Parathyroid adenoma (tissue), 2 donors: ENCODE results near the gene CTXN2.

Experiments
- H2AFZ ChIP-seq: fragments of 300-600 bp; sonication (generic); one replicate; pipeline ENCODE4 v1.7.0; 2017; ENCODE audit warnings: antibody characterized with exemption, mild to moderate bottlenecking
- H3K27ac ChIP-seq: fragments of 300-600 bp; sonication (generic); one replicate; pipeline ENCODE4 v1.7.0; 2017
- H3K27me3 ChIP-seq: fragments of 300-600 bp; sonication (generic); one replicate; pipeline ENCODE4 v1.7.0; 2017; ENCODE audit warnings: low read length; ENCODE audit not compliant: control insufficient read depth, insufficient read depth
- H3K36me3 ChIP-seq: fragments of 300-600 bp; sonication (generic); one replicate; pipeline ENCODE4 v1.7.0; 2017; ENCODE audit warnings: low read length; ENCODE audit not compliant: control insufficient read depth, insufficient read depth
- H3K4me1 ChIP-seq: fragments of 300-600 bp; sonication (generic); one replicate; pipeline ENCODE4 v1.7.0; 2017; ENCODE audit warnings: control low read depth
- H3K4me2 ChIP-seq: fragments of 300-600 bp; sonication (generic); one replicate; pipeline ENCODE4 v1.7.0; 2017; ENCODE audit warnings: low read length
- H3K4me3 ChIP-seq: fragments of 300-600 bp; sonication (generic); one replicate; pipeline ENCODE4 v1.7.0; 2017; ENCODE audit warnings: low read depth, low read length
- H3K79me2 ChIP-seq: fragments of 300-600 bp; sonication (generic); one replicate; pipeline ENCODE4 v1.7.0; 2017; ENCODE audit warnings: control low read depth
- H3K9ac ChIP-seq: fragments of 300-600 bp; sonication (generic); one replicate; pipeline ENCODE4 v1.7.0; 2017; ENCODE audit warnings: mild to moderate bottlenecking
- H3K9me3 ChIP-seq: fragments of 300-600 bp; sonication (generic); one replicate; pipeline ENCODE4 v1.7.0; 2017; ENCODE audit warnings: low read length; ENCODE audit not compliant: control insufficient read depth
- CTCF ChIP-seq: fragments of 300-600 bp; sonication (generic); IDR thresholded peaks from one replicate; pipeline ENCODE4 v1.7.0; 2017; ENCODE audit warnings: antibody characterized with exemption, mild to moderate bottlenecking
- donor health status: primary hyperparathyroidism.

The CTXN2 gene

DNA sequence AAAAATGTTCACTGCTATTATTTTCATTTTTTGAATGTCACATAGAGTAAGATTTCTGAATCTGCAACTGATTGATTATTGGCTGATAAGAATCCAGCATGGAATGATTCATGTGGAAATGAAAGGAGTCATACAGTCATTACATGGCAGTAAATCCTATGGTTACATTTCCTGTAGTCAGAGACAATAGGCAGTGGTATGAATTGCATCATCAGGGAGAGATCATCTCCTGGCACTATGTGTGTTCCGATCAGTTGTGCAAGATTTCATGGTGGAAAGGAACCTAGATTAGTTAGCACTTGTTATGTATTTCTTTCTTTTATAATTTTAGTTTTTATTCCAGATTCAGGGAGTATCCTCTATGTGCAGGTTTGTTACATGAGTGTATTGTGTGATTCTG lies 53.5 kb downstream of the CTXN2 start:
- TF ChIP-seq CTCF, result no peak
- no peak overlapping the region for H3K4me2 ChIP-seq

GRCh38 chr15:48248414-48248813 lies 56.9 kb downstream of the CTXN2 start:
- Histone ChIP-seq H3K79me2 (no peaks in the 10 kb centered on the region), H2AFZ (no peak overlapping the region), H3K27ac (no peak overlapping the region), H3K27me3 (no peaks in the 10 kb centered on the region), H3K36me3 (no peaks in the 10 kb centered on the region), H3K4me3 (no peak overlapping the region), H3K4me2 (no peak overlapping the region), H3K9me3 (no peaks in the 10 kb centered on the region), H3K4me1 (no peaks in the 10 kb centered on the region), H3K9ac (no peak overlapping the region)
- TF ChIP-seq CTCF, result no peak

More for the DNA sequence above, 53.5 kb downstream of the CTXN2 start:
- H3K27ac ChIP-seq, result no peak overlapping the region
- H3K9ac ChIP-seq, result no peak overlapping the region
- no peak overlapping the region for H2AFZ ChIP-seq
- H3K36me3 ChIP-seq, result no peaks in the 10 kb centered on the region
- no peaks in the 10 kb centered on the region for H3K79me2 ChIP-seq
- H3K4me1 ChIP-seq, result no peaks in the 10 kb centered on the region
- no peaks in the 10 kb centered on the region for H3K9me3 ChIP-seq
- no peak overlapping the region for H3K4me3 ChIP-seq
- H3K27me3 ChIP-seq, result no peaks in the 10 kb centered on the region

GRCh38 chr15:48250640-48251076 lies 59.2 kb downstream of the CTXN2 start:
- H3K79me2 ChIP-seq, result no peaks in the 10 kb centered on the region
- H3K9ac ChIP-seq, result no peak overlapping the region
- H3K9me3 ChIP-seq, result no peaks in the 10 kb centered on the region
- no peak overlapping the region for H3K27ac ChIP-seq
- no peaks in the 10 kb centered on the region for H3K36me3 ChIP-seq
- H3K4me3 ChIP-seq, result no peak overlapping the region
- no peaks in the 10 kb centered on the region for H3K4me1 ChIP-seq
- peak; percentile 37 for TF ChIP-seq CTCF
- no peaks in the 10 kb centered on the region for H3K27me3 ChIP-seq
- no peak overlapping the region for H2AFZ ChIP-seq
- H3K4me2 ChIP-seq, result no peak overlapping the region

DNA sequence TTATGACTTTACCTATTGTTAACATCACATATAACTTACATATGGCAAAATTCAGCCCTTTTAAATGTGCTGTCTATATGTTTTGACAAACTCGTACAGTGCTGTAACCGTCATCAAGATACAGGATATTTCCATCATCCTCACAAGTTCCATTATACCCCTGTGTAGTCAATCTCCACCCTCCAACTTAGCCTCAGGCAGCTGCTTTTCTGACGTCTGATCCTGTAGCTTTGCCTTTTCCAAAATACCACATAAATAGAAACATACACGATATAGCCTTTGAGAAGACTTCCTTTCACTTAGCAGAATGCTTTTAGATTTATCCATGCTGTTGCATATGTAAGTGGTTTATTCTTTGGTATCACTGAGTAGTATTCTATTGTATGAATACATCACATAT lies 61.7 kb downstream of the CTXN2 start:
- TF ChIP-seq CTCF, result no peak
- no peak overlapping the region for H2AFZ ChIP-seq
- no peaks in the 10 kb centered on the region for H3K27me3 ChIP-seq
- no peak overlapping the region for H3K9ac ChIP-seq
- no peak overlapping the region for H3K27ac ChIP-seq
- H3K4me3 ChIP-seq, result no peak overlapping the region
- no peaks in the 10 kb centered on the region for H3K79me2 ChIP-seq
- H3K4me1 ChIP-seq, result no peaks in the 10 kb centered on the region
- no peaks in the 10 kb centered on the region for H3K36me3 ChIP-seq
- H3K9me3 ChIP-seq, result no peaks in the 10 kb centered on the region
- no peak overlapping the region for H3K4me2 ChIP-seq
